ENCODE results near the gene IL12B.
A peak's percentile ranks its signal among the peaks of the same experiment; 100 is the strongest.
"Not testable (repeated sequence)": the region's sequence is repeated elsewhere in the genome, so short reads cannot be mapped to it uniquely, and the experiment has no call there.

Gene IL12B

DNA sequence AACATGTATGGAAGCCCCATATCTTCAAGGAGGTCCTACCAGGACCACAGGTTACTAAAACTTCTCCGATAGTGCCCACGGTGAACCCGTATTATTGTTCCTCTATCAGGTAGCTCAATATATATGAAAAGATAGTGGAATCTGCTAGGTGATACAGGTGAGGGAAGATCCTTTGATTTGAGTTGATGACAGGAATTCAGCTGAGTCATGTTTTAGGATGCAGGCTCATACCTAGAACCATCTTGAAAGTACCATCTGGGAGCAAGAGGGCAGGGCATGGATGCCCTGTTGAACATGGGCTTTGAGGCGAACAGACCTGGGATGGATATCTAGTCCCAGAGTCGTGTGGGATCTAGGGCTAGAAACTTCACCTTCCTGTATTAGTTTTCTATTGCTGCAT, 35.4 kb downstream of the IL12B start:
- no peak for DNase-seq (ENCODE audit: low spot score)

GRCh38 chr5:159290741-159291140, 39.5 kb downstream of the IL12B start:
- DNase-seq (ENCODE audit: low spot score): no peak

GRCh38 chr5:159286420-159287035, 43.8 kb downstream of the IL12B start:
- peak; percentile 31 for DNase-seq (ENCODE audit: low spot score)

DNA sequence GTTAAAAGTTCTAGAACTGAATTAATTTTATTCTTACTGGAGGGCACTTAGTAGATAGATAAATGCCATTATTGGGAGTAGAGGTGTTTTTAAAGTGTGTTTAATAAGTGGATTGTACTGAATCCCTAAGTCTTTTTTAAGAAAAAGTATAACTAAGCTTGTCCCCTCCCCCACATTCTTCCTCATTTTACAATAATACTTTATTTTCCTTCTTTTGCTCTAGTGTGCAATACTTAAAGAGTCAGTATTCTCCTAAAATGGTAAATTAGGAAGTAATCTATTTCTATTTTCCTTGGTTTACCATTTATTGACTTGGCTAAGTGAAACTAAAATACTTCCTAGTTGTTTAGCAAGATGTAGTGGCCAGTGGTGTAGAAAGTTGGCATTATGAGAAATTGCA, 55.6 kb downstream of the IL12B start:
- DNase-seq (ENCODE audit: low spot score): no peak

DNA sequence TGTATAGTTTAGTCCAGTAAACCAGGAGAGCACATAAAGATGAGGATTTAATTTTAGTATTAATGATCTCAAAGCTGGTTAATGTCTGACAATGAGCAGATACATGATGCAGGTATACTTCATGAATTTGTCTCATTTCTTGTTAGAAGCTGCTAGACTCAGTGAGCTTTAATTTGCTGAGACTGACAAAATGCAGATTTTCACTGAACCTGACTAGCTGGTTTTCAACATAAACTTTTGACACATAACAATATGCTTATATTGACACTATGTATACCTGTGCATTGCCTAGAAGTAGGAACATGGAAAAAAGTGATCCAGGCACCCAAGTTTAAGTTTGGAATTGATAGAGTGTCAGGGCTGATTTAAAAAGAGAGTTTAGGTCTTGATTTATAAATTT, 56.4 kb downstream of the IL12B start:
- no peak for DNase-seq (ENCODE audit: low spot score)

DNA sequence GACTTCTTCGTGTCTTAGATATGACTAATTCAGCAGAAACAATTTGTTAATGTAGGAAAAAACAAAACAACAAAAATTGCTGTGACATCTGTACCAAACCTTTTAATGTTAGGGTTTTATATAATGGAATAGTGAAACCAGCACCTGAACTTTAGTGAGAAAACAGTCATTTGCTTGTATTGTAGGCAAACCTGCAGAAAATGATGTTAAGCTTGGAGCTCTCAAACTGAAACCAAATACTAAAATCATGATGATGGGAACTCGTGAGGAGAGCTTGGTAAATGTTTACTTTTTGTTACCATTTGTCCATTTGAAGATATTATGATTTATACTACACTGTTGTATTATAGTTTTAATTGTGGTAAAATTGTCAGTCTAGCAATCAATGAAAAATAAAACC, 60.6 kb downstream of the IL12B start:
- no peak for DNase-seq (ENCODE audit: low spot score)

GRCh38 chr5:159266764-159267163, 63.5 kb downstream of the IL12B start:
- not testable (repeated sequence) for DNase-seq (ENCODE audit: low spot score)
